ENCODE measurements around the gene CFAP92.

Gene CFAP92

DNA sequence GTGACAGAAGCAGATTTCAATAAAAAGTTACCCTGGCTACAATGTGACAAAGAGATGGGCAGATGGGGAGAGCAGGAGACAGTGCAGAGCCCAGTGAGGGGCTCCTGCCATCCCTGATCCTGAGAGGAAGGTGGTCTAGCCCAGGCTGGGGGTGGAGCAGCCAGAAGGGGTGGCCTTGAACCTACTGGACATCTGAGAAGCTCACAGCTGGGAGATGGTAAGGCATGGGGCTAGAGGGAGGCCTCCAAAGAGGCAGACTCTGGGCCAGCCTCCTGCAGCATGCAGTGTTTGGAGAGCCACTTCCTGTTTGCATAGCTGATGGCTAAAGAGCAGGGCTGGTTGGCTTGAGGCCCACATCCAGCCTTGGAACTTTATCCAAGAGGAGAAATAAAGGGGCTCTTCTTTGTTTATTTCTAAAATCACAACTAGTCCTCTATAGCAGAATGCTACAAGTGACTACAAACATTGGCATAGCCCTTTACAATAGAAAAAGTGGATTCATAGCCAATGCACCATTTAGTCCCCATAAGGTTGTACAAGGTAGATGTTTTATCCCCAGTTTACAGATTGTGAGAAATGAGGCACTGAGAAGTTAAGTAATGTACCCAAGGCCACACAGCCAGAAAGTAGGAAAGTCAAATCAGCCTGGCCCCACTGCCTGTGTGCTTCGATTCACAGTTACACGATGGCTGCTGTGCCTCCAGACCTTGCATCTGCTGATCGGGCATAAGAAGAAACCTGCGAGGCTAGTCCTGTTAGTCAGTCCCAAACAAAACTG, 11.8 kb upstream of the CFAP92 start:
- DNase-seq, result no peak

DNA sequence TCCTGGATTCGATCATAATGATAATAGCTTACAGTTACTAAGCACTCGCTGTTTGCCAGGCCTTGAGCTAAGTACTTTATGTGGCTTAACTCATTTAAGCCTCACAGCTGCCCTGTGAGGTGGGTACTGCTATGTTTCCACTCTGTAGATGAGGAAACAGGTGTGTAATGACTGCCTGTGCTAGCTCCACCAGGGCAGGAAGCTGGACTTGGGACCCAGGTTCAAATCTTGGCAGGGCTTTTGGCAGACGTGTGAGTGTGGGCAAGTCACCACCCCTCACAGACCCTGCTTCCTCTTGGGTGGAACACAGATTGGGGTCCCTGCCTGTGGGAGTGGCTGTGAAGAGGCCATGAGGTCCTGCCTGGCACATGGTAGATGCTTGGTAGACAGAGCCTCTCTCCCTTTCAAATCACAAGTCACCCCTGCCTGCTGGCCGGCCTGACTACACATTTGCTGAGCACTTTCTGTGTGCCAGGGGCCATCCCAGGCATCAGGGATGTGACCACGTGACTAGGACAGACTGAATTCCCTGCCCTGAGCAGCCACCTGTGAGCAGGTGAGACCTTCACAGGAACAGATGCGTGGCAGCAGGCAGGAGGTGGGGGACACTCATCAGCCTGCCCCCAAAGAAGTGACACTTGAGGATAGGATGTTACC, 10.9 kb upstream of the CFAP92 start:
- DNase-seq, result no peak

DNA sequence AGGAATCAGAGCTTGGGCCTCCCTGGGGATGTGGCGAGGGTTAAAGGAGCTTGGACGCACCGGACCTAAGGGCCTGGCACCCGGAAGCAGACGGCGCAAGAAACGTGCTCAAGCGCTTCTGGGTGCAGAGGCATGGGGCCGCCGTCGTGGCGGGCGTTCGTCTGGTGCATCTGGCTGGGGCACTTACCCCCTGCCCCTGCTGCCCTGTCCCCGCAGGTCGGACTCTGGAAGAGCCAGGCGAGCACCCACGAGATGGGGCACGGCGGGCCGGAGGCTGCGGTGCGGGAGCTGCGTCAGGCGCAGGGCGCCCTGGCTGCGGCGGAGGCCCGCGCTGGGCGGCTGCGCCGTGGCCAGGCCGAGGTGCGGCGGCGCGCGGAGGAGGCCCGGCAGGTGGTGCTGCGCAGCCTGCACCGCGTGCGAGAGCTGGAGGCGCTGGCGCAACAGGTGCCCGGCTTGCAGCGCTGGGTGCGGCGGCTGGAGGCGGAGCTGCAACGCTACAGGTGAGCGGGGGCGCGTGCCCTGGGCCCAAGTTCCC, 9.8 kb upstream of the CFAP92 start:
- no peak for DNase-seq

DNA sequence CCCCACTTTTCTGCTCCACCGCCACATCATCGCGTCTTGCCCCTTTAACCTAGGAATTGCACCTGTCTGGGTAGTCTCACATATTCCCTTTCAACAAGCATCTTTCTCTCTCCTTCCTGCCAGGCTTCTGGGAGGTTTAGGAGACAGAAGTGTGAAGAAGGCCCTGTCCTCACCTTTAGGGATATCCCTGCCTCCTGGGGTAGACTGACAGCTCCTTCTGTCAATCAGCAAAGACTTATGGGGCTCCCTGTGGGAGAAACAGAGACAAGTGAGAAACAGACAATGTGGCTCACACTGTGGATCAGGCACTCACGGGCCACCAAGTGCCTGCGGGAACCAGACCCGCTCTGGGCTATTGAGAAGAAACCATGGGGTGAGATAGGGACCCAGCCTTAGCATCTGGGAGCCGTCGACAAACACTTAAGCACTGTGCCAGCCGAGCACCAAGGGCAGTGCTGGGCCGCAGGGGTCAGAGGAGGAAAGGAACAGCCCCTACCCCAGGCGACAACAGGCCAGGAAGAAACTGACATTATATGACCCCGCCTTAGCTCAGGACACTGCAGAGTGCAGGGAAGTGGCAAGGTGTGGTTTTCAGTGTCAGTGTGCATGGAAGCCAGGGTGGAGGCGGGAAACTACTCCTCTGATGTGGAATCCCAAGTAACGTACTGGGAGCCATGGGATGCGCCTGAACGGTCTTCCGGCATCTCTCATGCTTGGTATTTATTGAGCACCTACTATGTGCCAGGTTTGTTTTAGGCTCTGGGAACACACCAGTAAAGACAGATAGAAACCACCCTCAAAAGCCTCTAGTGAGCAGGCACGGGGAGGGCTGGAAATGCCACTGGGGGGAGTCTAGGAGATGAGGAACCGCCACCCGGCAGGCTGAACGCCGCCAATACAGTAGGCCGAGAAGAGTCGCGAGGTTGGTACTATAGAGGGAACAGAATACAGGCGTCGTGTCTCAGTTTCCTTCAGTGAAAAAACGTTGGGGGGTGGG, 9.0 kb upstream of the CFAP92 start:
- no peak for DNase-seq

DNA sequence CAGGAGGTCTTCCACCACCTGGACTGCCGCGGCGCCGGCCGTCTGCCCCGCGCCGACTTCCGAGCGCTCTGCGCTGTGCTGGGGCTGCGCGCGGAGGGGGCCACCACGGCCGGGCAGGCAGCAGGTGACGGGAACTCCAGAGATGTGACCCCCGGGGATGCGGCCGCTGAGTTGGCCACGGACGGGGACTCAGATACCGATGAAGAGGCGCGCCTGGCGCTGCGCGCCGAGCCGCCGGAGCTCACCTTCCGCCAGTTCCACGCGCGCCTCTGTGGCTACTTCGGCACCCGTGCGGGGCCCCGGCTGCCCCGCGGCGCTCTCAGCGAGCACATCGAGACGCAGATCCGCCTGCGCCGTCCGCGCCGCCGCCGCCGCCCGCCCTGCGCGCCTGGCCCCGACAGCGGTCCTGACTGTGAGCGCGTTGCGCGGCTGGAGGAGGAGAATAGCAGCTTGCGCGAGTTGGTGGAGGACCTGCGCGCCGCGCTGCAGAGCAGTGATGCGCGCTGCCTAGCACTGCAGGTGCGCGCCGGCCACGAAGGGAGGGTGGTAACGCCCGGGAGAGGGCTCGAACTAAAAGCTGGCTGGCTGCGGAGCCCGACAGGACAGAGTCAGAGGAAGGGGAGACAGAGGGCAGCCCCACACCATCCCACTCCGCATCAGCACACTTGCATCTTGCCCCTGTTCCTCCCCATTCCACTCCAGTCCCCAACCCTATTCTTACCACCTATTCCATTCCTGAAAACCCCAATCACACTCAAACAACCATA, 8.1 kb upstream of the CFAP92 start:
- DNase-seq, result no peak

DNA sequence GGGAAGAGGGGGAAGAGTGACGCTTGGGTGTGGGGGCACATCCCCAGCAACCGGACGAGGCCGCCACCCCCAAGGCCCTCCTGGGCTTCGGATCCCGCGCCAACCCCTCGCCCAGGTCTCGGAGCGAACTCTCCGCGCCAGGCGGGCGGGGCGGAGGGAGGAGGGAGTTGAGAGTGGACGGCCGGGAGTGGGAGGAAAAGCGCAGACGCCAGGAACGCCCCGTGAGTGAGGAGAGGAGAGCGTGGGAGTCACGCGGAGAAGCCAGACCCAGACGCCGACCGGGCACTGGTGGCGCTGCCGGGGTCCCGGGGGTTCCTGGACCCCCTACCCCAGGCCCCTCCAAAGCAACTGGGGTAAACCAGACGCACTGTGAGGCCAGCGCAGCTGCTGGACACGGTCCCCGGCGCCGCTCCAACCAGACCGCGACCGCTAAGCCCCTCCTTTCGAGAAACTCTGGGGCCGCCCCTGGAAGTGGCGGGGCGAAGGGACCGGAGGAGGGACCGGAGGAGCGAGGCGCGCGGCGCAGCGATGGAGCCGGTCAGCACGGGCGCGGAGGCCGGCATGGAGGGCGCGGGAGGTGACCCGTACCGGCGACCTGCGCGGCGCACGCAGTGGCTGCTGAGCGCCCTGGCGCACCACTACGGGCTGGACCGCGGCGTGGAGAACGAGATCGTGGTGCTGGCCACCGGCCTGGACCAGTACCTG, 7.4 kb upstream of the CFAP92 start, which contains the start of gene EFCC1:
Gene EFCC1 (plus strand): TSS at position 204 of the 705 bp plus-strand sequence. CDS start 325 bp downstream, at position 529.
- DNase-seq, result no peak

DNA sequence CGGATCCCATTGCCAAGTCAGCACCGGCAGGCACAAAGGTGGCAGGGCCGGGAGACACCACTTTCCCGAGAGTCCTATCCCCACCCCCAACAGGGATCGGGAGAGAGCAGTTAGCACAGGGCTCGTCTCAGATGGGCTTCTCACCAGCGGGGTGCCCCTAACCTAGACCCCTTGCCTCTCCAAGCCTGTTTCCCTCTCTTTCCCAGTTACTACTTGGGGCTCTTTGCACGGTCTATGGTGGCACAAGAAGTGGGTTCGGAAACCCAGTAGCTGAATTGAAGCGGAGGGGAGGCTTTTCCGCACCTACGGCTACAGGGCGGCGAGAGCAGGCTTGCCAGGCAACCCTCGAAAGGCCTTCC, 6.8 kb upstream of the CFAP92 start:
- no peak for DNase-seq

DNA sequence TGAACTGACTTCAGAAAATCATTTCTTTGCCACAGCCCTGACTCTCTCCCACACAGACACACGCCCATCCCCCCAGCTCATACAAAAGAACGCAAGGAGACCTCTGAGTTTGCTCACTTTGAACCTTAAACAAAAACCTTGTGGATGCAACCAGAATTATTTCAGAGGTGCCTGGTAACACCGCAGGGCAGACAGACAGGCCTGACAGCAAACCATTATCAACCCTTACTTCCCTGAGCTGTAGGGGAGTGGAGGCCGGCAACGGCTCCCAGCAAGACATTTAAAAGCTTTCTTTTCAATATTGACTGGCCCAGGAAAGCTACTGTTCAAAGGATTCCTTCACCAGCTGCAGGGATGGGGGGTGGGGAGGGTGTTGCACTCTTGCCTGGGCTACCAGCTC, 5.2 kb upstream of the CFAP92 start:
- DNase-seq, result no peak

DNA sequence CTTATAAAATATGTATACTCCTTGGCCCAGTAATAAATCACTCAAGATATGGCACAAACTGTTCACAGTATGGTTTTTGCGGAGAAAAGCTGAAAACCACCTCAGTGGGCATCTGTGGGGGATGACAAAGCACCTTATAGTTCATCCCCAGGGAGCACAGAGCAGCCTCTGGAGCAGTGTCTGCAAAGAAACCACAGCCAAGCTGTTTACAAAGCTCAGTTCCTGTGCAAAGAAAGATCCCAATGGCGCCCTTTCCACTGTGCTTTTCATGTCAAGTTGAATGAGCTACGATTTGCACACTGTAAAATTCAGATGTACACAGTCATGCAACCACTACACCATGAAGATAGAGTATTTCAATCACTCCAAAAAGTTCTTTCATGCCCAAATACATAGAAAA, 4.7 kb upstream of the CFAP92 start:
- no peak for DNase-seq

DNA sequence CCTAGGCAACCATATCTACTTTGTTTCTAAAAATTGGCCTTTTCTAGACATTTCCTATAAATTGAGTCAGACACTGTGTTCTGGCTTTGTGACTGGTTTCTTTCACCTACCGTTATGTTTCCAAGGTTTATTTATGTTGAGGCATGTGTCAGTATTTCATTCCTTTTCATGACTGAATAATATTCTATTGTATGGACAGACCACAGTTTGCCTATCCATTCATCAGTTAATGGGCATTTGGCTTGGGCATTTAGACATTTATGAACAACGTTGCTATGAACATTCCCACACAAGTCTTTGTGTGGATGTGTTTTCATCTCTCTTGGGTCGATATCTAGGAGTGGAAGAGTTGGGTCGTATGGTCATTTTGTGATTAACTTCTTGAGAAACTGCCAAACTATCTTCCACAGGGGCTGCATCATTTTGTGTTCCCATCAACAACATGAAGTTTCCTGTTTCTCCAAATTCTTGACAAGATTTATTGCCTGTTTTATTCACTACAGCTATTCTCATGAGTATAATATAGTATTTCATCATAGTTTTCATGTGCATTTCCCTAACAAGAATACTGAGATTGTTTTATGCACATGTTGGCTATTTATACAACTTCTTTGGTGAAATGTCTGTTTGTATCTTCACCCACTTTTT, 3.7 kb upstream of the CFAP92 start:
- DNase-seq, result no peak

DNA sequence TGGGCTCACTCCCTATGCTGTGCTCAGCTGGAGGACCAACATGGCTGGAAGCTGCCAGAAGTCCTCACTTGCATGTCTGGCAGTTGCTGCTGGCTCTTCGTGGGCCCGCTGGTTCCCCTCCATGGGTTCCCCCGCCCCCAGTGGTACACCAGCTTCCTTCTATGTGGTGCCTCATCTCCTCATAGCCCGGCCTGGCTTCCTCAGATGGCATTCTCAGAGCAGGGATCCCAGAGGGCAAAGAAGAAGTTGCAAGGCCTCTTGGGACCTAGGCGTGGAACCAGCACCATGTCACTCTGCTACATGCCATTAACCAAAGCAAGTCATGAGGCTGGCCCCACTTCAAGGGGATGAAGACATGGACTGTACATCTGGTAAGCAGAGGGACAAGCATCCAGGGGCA, 2.9 kb upstream of the CFAP92 start:
- no peak for DNase-seq

DNA sequence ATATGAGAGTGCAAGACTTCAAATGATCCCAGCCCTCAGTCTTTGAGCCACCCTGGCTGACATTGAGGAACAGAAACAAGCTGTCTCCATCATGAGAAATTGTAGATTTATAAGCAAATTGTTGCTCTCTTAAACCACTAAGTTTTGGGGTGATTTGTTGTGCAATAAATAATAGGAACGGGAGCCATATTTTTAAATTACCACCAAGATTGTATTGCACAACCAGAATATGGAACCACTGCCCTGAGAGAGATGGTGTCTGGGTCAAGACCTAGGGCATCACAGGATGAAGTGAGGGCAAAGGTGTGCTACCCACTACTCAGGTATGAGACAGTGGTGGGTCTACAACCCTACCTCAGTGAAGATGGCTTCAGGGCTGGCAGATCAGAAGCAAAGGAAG, 2.3 kb upstream of the CFAP92 start:
- DNase-seq, result no peak

DNA sequence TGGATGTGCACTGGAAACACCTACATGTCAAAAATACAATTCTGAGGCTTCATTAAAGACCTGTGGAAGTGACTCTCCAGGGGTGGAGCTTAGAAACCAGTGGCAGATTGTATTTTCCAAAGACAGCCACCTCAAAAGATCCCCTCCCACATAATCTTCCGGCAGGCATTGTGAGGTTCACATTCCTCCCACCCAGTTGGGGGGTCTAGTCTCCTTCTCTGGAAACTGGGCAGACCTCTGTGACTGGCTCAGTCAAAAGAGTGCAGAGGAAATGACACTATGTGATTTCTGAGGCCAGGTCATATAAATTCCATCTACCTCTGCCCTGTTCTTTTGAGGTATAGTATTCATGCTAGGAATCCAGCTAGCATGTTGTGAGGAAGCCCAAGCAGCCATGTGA, 1.9 kb upstream of the CFAP92 start:
- no peak for DNase-seq

DNA sequence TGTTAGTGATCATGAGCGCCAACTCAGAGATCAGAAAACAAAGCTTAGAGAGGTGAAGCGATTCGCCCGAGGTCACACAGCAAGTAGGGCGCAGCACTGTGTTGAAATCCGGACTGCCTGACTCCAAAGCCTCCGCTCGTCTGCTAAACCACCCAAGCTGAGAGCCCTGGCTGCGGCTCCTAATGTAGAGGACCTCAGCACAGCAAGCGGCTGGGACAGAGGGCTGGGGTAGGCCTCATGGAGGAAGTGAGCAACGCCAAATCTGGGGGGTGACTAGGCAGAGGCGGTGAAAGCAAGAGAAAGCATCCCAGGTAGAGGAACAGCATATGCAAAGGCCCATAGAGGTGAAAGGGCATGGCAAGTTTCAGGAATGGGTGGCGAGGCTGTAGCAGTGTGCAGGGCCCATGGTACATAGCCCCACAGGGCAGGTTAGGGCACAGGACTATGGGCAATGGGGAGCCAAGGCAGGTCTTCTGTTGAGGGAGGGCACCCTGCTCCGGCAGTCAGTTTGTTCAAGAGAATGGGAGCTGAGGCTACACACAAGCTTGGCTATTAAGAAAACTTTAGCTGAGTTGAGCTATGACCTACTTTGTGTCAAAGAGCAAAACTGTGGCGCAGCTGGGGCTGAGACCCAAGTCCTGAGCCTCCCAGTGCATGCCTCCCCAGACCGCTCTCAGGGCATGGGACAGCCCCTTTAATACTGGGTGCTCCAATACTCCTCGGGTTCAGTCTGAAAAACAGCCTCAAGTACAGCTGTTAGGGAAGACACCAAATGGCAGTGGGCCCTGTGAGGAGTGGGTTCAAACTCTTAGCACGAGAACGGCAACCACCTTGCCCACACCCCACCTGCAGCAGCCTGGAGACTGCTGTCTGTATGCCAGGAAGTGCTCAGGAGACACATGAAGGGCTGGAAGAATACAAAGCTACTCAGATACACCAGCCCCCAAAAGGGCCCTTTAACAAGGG, 988 bp upstream of the CFAP92 start:
- DNase-seq, result no peak

DNA sequence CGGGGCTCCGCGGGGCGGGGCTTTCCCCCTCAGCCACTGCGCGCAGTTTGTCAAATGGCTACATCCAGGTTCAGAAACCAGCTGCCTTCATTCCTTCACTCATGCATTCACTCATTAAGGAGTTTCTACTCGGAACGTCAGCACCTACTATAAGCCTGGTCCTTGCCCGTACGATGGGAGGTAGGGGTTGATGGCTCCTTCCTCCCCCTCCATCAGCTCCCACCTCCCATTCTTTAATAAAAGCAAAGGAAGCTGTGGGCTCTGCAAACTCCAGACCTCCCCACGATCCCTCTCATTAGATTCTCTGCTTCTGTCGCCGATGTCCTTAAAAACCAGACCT, 267 bp upstream of the CFAP92 start:
- DNase-seq, result no peak

DNA sequence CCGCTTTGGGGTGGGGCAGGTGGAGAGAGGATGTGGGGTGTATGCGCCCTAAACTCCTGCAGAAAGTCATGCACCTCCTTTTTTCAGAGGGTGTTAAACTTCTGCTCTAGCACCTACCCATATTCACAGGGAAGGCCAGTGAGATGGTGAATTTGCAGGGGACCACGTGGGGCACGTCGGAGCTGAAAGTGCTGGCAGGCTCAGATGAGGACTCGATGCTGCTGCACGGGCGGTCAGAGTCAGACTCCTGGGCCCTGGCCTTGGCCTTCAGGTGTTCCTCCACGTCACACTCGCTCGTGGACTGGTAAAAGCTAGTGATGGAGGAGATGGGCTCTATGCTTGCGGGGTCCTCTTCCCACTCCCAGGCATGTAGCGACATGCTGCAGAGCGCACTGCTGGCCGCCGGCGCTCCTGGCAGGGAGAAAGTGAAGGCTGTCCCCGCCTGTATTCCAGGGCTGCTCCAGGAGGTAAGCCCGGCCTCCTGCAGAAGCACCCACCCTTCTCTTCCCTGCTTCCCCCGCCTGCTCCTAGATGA, 883 bp downstream of the CFAP92 start:
- DNase-seq, result no peak

DNA sequence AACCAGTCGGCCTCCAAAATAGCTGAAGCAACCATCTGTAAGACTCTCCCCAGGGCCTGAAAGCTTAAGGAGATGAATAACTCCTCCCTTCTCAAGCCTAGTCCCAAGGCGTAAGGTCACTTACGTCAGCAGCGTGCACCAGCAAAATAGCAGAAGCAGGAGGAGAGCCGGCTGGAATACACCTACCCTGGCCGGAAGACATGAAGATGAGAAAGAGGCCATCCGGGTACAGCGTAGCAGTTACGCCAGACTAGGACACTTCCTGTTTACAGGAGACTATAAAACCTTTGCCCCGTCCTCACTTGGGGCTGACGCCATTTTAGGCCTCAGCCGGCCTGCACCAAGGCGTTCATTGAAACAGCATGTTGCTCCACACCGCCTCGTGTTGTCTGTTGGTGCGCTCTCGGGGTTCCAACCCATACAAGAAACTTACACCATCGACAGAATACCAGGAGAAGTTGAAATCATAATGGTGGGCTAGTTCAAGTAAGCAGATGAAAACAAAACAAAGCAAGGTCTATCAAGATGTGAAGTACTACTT, 2.5 kb downstream of the CFAP92 start:
- DNase-seq, result no peak

DNA sequence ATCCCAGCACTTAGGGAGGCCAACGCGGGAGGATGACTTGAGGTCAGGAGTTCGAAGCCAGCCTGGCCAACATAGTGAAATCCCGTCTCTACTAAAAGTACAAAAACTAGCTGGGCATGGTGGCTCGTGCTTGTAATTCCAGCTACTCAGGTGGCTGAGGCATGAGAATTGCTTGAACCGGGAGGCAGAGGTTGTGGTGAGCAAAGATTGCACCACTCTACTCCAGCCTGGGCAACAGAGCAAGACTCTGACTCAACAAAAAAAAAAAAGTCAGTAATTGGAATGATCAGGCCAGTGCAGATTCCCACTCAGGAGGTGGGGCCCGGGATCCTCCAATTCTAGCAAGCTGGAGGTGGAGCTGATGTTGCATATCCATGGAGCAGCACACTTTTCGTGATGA, 5.6 kb downstream of the CFAP92 start:
- no peak for DNase-seq

DNA sequence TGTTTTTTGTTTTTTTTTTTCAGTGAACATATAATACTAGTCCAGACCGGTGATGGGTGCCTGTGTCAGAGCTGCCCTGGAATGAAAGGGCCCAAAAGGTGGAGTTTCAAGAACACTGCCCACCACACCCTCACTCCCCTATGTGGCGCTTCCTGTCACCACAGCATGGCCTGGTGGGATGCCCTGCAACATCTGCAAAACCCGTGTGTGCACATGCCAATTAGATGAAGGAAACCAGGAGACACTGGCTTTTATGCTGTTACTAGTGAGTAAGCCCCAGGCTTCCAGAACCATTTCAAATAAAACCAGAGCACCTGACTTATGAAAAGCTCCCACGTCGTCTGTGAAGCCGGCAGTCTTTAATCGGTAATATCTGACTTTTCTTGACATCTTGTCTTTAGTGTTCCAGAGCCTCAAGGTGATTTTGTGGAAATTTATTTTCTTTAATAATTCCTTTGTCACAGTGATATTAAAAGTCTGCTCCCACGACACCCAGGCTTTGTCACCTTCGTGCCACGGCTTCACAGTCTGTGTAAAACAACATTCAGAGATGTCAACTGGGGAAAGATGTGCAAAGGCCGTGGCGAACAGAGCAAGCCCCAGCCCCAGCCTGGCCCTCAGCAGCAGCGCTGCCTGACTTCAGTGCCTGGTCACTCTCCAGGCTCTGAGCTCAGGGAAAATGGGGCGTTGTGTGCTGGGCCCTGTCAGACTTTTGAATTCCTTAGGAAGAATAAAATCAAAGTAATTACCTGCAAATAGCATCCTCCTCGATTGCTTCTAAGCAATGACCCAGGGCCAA, 6.4 kb downstream of the CFAP92 start:
- DNase-seq, result no peak

Measured in OCI-M1 (cell line).